Stromal cell of bone marrow (primary cell): ENCODE results near the gene CST4.
"Not testable (repeated sequence)": the region's sequence is repeated elsewhere in the genome, so short reads cannot be mapped to it uniquely, and the experiment has no call there.

ENCODE experiments used
- DNase-seq: peaks from one replicate; pipeline ENCODE4 v3.0.0-alpha.2; 2012; ENCODE audit warnings: low read depth

CST4 gene

DNA sequence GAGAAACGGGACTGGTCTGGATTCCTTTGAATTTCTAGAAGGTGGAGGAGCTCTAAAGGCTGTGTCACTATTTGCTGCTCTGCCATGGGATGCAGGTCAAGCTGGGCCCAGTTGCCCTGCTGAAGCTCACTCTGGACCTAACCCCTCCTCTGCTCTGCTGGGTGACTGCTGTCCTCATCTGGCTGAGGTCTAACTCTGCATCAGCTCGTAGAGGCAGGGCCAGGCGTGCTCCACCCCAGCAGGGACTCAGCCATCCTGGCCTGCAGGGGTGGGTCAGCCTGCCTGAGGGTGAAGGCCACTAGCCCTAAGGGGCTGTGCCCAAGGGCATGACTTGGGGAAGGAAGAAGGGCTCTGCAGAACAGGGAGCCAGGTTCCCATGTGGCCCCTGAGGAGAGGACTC is 852 bp downstream of the CST4 start:
- DNase-seq = no peak

DNA sequence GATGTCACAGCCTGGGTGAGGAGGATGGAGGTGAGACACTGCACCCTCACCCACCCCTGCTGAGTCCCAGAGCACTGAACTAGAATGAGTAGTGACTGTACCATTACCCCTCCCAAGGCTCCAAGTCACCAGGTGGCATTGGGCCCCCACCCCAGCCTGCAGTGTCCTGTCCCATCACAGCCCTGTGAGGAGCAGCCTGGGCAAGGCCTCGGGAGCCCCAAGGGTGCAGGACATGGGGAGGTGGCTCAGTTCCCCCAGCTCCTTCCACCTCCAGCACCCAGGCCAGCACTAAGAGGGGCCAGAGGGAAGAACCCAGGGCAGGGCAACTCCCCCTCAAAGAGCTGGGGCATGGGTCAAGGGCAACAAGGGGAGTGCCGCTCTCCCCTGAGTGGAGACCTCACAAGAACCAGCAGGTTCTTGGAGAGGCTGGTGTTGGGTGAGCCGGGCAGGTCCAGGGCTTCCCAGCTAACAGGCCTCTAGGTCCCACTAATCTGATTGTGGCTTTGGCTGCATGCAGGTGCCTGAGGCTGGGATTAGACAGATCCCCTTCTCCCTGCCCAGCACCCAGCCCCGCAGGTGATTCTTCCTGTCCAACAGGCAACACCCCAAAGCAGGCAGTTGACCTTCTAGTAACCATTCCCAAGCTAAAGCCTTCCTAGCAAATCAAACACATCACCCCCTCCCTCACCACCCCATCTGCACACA is 2.6 kb downstream of the CST4 start:
- DNase-seq = no peak

DNA sequence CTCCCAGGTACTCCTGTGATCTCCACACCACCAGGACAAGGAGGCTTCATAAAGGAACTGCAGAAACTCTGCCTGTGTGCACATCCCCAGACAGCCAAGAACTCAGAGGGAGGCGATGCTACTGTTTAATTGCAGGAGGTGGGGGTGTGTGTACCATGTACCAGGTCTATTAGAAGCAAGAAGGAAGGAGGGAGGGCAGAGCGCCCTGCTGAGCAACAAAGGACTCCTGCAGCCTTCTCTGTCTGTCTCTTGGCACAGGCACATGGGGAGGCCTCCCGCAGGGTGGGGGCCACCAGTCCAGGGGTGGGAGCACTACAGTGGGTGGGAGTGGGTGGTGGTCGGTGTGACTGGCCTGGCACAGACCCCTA is 3.3 kb downstream of the CST4 start:
- DNase-seq = not testable (repeated sequence)

DNA sequence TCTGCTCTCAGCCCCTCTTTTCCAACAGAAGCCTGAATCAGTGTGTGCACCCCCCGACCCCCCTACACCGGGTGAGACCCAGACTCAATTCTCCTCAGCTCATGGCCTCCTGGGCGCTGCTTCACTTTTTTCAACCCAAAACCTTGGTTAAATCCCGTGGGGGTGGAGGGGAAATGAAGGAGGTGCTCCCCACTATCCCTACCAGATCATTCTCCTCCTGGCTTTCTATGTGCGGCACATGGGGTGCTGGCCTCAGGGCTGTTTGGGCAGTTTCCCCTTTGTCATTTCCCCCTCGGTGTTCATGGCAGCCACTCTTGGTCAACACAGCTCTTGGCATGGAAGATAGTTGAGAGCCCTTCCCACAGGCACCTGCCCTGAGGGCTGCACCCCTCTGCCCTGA is 4.6 kb downstream of the CST4 start:
- no peak for DNase-seq

DNA sequence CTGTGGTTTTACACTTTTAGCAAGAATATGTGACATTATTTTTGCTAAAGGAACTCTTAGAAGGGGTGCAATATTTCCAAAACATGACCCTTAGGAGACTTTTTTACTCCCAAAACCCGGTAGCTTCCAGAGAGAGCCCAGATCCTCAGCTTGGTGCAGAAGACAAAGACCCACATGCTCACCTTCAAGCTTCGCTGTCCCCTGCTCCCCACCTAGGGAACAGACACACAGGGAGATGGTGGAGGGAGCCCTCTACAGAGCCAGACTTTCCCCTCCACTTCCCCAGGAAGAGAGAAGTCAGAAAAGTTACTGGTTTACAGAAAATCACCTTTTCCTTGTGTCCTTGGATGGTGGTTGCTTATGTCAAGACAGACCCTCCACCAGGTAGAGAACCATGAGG is 5.0 kb downstream of the CST4 start:
- no peak for DNase-seq

DNA sequence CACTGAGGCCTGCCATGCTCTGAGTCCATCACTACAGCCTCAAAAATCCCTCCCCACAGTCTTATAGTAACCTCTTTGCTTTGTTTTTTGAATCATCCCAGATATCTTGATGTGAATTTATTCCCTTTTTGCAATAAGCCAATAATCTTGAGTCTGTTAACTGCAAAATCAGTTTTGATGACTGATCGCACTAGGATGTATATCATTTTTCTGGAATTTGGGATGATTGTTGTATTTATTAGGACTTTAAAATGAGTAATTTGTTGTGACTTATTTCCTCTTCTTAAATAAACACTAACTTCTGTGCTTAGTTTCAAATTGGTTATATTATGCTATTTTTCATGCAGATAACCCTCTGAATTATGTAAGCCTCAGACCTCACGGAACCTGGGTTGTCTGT is 5.6 kb downstream of the CST4 start:
- DNase-seq = no peak

DNA sequence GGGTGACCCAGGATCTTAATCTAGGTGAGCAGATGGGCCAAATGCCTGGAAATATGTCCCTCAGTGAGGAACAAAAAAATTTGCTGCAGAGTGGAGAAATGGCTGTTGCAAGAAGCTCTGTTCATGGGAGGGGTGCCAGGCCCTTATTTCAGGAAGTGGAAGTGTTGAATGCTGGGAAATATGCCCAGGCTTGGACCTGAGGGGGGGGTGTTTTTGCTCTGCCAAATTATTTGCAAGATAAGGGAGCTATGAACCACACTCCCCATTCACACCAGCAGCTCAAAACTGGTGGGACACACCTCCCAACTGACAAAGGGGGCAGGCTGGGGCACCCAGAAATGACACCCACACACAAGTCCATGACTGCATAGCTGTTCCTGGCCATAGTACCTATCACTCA is 8.7 kb downstream of the CST4 start:
- no peak for DNase-seq

DNA sequence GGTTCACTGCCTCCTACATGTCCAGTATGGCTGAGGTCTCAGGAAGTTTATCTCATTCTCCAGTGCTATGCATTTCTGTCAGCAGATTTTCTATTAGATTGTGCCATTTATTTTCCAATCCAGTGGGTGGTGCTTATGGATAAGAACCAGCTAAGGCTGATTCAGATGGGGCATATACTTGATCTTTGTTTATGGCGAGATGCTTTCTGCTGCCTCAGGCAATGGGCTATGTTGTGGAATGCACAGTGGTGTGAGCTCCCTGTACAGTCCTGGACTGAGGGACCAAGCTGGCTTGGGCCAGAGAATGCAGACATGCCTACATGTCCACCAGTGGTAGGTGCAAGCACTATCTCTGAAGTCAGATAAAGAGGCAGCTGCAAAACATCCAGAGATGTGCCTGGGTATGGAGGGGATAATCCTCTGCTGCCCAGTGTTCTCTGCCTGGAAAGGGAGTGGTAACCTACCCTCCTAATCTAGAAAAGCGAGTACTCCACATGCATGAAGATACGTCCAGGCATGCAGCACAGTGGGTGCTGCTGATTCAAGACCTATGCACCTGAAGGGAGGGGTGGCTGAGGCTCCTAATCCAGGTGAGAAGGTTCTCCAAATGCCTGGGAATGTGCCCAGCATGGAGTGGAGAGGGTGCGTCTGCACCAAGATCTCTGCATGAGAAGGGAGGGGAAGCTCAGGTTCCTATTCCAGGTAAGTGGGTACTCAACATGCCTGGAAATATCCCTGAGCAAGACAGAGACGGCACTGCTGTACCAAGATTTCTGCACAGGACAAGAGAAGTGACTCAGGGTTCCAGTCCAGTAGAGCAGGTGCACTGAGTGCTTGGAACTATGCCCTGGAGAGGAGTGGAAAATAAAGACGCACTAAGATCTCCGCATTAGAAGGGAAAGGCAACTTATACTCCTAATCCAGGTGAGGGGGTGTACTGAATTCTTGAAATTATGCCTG is 9.4 kb downstream of the CST4 start:
- no peak for DNase-seq

DNA sequence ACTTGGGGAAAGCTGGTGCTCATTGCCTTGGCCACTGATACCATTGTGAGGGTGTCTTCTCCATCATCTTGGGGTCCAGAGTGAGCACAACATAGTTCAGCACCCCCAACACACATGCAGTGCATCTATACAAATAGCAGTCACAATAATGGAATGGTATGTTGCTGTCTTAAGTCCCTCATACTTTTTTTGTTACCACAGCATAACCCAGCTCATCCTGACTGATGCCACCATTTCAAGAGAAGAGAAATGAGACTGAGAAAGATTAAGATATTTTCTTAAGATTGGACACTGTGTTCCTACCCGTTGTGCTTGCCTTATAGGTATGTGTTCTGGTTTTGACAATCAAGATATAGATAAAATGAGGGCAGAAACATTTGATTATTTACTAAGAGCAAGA is 15.6 kb downstream of the CST4 start:
- DNase-seq = no peak

DNA sequence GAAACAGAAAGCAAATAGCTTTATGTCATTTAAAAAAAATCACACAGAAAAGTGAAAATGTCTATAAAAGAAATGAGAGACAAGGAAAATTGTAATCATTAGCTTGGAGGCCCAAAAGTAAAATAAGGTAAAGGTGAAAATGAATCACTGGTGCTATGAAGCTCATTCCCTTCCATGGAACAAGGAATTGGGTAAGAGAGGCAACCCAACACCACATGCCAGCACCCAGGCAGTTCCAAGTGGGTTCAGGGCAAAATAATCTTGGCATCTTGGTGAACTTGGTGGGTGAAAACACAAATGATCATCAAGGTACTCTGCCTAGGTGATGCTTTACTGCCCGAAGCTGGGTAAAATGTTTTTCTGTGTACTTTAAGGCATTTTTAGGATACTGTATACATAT is 16.7 kb downstream of the CST4 start:
- DNase-seq = no peak

DNA sequence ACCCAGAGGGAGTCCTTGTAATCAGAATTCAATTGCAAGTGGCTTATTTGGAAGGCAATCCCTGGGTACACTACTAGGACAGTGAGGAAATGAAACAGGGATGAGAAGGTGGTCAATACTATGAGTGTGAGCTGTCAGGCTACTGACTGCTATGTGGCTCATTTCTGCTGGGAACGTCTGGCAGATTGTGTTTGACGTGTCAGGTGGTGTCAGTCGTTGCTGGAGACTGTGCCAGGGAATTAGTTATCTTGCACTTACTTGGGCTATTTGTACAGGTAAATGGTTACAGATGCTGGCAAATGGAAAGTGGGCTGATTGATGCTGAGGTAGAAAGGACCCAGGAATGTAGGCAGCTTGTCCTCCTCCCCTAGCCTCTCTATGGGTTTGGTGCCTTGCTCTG is 17.4 kb downstream of the CST4 start:
- DNase-seq = no peak

DNA sequence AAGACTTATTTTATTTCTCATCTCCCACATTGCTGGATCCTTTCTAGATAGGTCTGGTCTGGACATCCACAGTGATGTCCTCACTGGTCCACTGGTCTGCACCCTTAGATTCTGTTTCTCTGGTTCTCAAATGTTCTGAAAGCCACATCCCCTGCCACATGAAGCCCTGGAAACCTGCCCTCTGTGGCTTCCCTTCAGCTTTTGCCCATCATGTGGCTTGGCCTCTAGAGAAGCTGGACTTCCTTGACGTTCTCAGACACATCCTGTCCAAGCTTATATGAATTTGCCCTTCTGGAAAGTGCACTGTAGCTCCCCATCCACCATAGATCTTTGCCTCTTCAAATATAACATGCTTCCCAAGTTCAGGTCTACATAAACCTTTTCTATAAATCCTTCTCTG is 18.5 kb downstream of the CST4 start:
- DNase-seq = no peak

DNA sequence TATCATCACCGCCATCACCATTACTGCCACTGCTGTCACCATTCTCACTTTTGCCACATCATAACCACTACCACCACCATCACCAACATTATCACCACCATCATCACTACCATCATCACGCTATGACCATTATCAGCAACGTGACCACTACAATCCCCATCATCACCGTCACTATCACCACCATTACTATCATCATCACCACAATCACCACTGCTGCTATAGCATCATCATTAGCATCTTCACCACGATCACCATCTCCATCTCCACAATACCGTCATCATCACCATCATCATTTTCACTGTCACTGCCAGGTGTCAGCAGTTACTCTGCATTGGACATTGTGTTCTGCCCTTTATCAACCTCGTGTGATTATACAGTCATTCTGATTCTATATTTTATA is 19.0 kb downstream of the CST4 start:
- no peak for DNase-seq

DNA sequence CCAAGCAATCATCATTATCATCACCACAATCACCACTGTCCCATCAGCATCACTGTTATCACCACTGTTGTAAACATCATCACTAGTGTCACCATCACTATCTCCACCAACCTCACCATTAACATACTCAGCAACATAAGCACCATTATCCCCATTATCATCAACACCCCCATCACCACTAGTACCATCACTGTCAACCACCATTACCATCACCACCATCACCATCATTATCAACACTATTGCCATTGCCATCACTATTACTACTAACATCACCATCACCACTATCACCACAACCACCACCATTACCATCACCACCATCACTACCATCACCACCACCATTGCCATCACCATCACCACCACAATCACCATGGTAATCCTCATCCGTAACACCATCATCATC is 19.5 kb downstream of the CST4 start:
- no peak for DNase-seq

DNA sequence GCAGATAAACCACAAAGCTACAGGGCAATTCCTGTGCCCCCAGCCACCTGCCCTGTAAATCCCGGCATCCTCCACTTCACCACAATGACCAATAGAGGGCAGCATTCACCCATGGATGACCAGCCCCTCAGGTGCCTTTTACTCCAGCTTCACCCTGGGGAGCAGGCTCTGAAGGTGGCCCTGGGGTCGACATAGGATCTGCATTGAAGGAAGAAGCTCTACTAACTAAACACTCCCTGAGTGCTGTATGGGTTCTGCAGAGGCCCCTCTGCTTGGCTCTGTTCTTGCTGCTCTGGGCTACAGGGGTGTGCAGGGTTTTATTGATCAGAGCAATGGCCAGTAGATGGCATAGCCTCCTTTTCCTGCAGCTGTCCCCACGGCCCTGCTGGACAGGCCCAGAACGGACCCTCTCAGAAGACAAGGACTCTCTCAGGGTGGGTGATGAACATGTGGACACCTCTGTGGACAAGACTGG is 20.3 kb downstream of the CST4 start:
- no peak for DNase-seq

DNA sequence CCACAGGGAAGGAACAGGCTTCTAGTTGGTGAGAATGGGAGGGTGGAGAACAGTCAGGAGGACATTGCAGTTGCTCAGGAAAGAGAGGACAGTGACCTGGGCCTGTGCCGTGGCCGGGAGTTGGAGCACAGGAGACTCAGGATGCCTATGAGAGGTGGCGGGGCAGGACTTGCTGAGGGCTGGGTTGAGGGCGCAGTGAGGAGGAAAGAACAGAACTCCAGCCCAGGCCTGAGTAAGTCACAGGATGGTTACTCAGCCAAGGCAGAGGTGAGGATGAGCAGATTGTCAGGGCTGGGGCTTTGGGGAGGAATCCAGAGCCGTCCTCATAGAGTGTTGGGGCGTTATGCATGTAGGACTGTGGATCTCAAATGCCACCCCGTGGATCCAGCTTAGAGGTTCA is 21.2 kb downstream of the CST4 start:
- no peak for DNase-seq

DNA sequence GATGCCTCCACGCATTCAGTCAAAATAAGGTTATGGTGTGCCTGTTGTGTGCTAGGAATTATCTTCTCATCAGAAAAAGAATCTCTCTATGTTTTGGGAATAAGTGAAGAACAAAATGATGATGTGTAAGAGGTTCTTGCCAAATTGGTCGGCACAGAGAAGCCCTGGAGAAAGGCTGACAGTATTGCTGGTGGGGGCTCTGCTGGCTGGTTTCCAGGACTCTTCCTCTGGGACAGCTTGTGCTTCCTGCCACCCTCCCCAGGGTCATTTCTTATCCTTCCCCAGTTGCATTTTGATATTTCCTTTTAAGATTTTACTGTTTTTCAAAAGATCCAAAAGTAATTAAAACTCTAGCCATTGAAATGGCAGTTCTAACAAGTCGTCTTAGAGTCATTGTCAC is 22.1 kb downstream of the CST4 start:
- no peak for DNase-seq

DNA sequence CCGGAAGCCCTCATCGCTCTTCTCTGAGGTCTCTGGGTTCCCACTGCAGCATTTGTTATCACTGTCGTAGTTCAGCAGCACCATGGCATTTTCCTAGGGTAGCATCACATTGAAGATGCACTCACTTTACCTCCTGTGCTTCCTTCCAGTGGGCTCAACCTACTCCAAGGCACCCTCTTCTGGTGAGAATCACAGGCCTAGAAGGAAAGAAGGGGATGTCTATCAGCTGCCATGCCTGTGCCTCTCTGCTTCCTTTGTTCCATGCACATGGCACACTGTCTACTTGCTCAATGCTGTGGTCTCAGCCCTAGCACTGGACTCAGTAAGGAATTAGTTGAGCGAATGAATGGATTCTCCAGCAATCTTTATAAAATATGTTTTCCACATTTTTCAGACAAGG is 22.6 kb downstream of the CST4 start:
- DNase-seq = no peak

DNA sequence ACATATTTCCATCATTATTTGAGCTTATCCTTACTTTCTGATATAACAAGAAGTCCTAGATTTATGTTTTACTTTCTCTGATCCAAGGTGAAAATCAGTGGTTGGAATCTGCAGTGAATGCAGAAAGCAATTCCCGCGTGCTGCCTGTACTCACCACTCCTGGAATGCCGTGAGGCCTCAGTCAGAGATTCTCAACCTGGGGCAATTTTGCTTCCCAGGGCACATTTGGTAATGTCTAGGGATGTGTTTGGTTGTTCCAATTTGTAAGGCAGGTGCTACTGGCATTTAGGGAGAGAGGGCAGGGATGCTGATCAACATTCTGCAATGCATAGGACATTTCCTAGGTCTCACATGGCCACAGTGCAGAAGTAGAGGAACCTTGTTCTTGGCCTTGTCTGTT is 23.9 kb downstream of the CST4 start:
- DNase-seq = no peak

DNA sequence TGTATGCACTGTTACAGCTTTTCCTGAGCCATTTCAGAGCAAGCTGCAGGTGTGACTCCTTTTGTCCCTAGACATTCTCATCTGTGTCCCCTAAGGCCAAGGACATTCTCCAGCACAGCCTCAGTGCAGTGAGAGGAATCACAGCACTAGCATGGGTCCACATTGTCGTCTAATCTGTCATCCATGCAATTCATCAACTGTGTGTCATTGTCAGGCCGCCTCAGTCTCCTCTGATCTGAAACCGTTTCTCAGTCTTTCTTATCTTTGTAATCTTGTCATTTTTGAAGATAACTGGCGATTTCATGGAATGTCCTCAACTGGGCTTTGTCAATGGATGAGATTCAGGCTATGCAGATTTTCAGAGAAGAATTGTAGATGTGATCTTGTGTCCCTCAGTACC is 24.8 kb downstream of the CST4 start:
- DNase-seq = not testable (repeated sequence)

DNA sequence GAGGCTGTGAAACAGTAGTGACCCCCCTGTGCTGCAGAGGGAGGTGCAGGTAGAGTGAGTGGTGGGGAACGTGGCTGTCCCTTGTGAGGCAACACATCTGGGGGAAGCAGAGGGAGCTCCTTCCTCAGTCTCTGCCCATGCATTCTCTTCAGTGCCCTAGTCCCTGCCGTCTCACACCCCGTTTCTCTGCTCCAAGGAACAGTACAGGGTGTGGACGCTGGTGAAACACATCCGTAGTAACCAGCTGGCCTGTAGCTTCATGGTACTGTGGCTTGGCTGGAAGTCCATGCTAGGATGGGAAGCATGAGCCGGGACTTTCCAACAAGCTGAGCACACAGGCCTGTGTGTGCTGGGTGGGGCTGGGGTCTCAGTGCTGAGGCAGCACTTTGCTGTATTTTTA is 25.7 kb downstream of the CST4 start:
- DNase-seq = no peak

DNA sequence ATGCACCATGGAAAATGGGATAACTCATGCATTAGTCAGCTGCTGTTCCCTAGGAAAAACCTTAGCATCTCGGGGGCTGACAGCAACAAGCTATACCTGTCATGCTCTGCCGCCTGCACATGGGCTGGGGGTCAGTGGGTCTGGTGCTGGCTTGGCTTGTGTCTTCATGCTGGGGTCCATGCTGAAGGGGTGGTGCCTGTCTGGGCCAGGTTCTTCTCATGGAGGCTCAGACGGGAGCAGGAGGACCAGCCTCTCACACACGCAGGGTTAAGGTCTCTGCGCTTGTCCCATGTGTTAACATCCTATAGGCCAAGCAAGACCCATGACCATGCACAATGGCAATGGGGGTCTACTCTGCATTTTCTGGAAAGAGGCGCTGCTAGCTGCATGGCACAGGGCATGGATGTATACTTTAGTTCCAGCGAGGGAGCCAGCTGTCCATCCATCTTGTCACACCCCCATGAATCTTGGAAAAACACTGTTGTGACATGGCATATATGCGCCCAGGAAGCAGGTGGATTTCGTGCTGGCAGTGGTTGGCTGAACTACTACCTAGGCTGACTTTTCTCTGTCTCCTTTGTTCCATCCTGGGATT is 26.5 kb downstream of the CST4 start:
- DNase-seq = no peak

DNA sequence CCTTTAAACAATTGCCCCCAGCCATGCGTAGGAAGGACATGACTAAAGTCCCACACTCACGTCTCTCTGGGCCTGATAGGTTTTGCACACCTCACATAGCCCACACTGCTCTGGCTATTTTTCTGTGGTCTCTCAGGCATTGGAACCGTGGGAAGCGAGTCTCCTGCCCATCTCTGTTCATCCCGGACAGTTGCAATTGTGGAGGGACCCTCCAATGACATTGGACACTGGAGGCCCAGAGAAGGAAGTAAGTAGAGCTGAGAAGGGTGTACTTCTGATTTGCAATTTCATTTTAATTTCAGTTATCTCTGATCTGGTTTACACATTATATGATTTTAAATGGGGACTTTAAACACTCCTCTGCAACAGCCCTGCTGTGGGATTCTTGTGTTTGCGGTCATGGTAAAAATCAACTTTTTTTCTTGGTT is 27.8 kb downstream of the CST4 start:
- no peak for DNase-seq
